GM18526 (cell line): ENCODE results near the gene TAX1BP1.

ENCODE experiments used
- POLR2A ChIP-seq: IDR thresholded peaks from 3 replicates; pipeline ENCODE4 v1.6.1; 2011; ENCODE audit not compliant: insufficient read length; ENCODE audit errors: extremely low read depth

The TAX1BP1 gene

DNA sequence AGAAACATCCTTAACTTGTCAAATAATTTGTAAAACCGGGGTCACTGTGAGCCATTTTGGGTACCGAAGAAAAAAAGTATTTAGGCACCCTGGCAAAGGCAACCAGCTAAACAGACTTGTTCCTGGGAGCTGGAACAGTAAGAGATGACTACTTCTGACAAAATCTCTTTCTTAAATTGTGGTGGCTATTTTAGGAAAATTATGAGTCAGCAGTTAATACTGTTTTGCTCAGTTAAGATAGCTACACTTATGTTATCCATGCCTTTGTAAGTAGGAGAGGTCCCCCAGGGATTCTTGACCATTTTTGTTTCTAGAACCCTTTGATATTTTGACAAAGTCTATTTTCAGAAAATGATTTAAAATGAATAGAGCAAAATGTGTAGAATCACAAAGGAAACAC lies 68.7 kb downstream of the TAX1BP1 start:
- TF ChIP-seq POLR2A, result no peak

DNA sequence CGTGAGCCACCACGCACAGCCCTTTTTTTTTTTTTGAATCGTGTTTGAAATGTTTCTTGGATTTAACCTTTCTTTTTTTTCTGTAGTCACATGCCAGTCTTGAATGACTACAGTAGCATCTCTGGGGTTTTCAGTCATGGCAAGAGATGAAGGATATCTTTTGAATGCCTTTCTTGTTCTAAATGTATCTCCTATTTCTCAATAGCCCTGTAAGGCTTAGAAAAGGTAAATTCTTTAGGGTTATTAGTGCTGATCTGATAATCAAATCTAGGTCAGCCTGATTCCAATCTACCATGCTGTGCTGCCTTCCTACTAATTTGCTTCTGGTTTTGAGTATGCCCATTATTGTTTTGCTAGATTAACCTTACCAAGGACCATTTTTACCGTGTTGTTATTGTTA lies 70.2 kb downstream of the TAX1BP1 start:
- no peak for TF ChIP-seq POLR2A

DNA sequence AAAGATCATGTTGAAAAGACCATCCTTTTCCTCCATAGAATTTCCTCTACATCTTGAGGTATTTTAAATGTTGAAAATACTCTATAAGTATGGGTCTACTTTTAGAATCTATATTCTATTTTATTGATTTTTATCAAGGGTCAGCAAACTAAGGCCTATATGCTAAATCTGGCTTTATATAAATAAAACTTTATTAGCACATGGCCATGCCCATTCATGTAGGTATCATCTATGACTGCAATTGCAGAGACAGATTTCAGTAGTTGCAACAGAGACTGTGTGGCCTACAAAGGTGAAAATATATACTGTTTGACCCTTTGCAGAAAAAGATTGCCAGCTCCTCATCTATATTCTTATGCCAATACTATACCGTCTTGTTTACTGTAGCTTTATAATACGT lies 72.7 kb downstream of the TAX1BP1 start:
- TF ChIP-seq POLR2A, result no peak

DNA sequence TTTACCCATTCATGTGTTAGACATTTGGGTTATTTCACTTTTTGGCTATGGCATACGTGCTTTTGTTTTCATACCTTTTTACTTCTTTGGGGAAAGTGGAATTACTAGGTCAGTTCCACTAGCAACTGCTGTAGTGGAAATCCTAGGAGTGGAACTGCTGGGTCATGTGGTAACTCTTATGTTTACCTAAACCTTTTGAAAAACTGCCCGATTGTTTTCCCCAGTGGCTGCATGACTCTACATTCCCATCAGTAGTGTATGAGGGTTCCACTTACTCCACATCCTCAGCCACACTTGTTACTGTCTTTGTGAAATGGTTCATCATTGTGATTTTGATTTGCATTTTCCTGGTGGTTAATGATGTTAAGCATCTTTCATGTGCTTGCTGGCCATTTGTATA lies 82.3 kb downstream of the TAX1BP1 start:
- no peak for TF ChIP-seq POLR2A

DNA sequence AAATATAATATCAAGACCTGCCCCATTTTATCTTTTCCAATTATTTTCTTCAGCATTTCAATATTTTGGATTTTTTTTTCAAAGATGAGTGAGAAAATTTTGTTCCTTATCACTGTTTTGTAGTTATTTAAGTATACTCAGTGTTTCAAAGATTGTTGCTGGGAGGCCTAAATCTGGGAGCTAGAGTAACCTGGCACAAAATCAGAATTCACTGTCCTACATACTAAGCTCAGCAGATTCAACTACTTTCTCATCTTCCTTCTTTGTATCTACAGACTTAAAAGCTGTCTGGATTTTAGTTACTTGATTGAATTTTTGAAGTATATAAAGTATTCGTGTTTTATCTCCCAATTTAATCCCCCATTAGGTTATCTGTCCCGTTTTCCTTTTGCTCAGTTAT lies 85.9 kb downstream of the TAX1BP1 start:
- no peak for TF ChIP-seq POLR2A

DNA sequence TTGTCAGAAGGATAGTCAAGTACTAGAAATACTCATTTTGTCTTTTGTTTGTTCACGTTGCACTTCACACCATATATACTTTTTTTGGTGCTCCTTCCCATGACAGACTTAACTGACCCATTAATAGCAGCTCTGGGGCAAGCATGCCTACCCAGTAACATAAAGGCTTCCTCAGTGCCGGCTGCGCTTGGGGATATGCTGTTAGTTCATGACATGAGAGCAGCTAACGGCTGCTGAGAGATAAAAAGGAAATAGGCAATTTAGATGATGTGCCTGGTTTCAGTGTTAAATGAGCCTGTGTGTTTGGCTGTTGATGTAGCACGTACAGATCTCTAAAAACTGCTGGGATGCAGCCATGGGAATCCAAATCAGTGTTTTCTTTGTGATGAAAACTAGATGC lies 86.4 kb downstream of the TAX1BP1 start:
- no peak for TF ChIP-seq POLR2A

DNA sequence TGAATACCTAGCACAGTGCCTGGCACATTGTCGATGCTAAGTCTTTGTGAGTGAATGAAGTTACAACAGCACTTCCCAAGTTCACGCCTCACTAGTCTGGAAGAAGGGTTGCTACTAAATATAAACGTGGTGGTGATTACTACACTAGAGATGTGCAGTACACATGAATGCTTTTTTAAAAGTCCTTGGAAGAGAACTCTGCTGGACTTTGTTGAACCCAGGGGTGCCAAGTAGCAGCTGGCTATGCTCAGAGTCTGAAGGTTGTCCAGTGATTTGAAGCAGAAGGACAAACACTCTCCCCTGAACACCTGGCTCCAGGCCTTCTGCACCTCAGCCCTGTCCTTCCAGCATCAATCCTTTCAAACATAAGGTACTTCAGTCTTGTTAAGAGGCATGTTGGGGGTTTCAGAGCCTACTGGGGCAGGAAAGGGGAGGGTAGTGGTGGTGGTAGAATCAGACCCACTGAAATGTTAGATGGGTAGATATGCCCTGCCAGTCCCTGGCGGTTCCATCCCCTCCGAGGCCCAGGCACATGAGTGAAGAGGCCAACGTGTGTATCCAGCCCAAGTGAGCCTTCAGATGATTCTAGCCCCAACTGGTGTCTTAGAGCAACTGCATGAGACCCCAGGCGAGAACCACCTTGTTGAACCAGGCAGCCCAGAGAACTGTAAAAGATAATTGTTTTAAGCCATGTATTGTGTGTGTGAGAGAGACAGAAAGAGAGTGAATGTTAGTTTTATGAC lies 94.4 kb downstream of the TAX1BP1 start:
- TF ChIP-seq POLR2A, result no peak

DNA sequence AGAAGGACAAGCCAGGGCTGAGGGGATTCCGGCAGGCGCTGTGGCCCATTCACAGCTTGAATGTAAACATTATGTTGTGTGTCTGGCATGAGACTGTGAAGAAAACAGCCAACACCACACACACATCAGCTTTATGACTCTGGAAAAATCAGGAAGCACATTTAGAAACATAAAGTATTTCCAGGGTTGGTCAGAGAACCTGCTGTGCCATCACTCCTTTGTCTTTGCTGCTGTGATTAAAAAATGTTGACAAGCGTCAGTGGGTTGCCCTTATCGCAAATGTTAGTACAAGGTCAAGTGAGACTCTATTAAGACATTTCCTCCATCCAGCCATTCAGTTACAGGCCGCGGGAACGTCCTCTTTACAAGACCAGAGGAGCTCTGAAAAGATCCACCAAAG lies 95.4 kb downstream of the TAX1BP1 start:
- TF ChIP-seq POLR2A, result no peak

DNA sequence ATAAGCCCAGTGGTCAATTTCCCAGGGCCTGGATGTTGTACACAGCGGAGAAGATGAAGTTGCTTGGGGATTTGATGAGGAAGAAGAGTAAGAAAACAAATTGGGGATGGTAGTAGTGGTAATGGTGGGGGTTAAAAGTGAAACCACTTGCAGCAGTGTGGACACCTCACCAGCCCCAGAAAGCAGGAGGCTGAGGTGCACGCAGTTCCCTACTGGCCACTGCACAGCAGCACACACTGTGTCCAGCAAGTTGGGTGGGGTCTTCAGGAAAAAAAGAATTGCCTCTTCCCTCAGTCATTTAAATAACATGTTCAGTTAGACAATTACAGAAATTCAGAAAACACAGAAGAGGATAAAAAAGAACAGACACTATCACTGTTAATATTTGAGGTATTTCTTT lies 96.6 kb downstream of the TAX1BP1 start:
- TF ChIP-seq POLR2A, result no peak

DNA sequence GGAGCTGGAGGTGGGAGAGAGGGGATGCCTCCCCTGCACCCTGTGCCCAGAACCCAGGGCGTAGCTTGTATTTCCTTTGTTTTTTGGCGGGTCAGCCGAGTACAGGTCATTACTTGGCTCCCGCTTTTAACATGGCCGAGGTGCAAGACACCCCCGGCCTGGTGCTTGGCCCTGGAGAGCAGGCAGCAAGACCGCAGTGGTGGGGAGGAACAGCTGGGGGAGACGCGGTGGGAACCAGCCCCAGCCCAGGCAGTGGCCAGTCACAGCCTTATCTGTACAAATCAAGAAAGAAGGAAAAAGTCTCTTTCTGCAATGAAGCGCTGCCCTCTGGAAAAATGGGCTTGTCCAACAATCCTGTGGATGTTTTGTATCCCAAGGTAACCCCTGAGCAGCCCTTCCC lies 99.1 kb downstream of the TAX1BP1 start:
- TF ChIP-seq POLR2A, result no peak

DNA sequence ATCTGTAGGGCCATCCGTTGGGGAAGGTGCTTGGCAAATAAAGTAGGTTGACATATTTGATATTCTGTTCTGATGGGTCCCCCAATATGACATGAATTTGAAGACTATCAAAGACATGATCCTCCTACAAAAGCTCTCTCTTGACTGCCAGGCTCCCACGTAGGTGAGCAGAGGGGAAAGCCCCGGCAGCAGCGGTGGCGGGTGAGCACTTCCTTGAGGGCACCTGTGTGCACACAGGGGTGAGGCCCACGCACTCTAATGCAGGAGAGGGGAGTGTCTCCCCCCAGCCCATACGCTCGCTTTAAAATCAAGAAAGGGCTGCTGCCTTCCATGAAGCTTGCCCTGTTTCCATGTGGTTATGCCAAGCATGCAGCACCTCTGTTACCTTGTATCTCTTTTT lies 100.4 kb downstream of the TAX1BP1 start:
- TF ChIP-seq POLR2A, result no peak

DNA sequence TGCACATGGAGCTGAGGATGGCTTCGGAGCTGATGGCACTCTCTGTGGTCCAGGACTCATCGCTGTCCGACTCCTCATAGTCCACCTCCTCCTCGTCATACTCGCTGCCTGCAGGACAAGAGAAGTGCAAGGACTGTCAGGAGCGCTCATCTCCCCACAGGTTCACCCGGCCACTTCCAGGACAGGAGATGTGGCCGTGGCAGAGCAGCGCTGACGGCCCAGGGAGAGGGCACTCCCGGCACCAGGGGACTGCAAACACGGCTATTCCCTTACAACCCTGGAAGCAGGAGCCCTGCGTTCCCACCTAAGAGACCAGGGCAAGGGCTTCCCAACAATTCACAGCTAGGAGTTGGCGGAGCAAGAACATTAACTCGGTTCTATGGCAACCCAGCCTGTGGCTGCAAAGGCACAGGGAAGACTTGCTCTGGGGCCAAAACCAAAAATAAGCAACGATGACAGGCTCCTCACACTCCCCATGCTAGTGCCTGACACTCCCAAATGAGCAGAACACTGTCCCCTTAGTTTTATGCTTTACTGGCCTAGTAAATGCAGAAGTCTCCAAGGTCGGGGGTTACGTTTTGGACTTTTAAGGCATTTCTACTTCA lies 100.9 kb downstream of the TAX1BP1 start:
- TF ChIP-seq POLR2A, result no peak

DNA sequence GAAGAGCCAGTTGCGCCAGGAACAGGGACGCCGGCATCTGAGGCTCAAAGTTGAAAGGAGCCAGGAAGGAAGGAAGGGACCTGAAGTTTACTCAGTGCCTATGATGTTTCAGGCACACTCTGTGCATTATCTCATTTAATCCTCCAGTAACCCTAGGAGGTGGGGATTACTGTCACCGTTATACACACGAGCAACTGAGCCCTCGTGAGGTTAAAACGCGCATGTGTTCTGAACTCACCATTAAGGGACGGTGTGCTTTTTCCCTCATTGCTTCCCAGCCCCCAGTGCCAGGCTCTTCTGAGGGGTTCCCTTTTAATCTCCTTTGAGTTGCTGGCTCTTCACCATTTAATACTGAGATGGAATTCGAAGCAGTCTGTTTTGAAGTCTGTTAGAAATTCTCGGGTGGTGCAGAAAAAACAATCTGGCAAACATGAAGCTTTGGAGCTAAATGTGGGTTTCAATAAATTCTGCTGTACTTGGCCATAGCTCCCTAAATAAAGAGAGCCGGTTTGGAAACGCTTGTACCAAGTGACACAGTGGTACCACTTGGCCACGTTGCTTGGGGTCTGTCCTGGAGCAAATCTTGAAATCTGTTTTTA lies 102.2 kb downstream of the TAX1BP1 start:
- no peak for TF ChIP-seq POLR2A

DNA sequence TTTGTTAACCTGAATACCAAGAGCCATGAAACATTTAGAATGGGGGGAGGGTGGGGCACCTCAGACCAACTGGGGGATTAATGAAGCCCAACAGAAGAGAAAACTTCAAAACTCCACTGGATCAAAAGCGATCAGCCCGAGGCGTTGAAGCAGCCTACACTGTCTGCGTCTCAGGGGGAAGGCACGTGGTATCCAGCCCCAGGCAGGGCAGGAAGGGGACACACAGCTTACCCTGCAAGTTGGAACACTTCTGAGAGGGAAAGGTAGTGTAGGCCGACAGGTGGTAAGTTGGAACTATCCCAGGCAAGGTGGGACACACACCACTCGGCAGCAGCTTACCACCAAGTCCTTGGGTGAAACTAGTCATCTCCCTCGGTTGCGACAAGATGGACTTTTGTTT lies 102.9 kb downstream of the TAX1BP1 start:
- TF ChIP-seq POLR2A, result no peak

DNA sequence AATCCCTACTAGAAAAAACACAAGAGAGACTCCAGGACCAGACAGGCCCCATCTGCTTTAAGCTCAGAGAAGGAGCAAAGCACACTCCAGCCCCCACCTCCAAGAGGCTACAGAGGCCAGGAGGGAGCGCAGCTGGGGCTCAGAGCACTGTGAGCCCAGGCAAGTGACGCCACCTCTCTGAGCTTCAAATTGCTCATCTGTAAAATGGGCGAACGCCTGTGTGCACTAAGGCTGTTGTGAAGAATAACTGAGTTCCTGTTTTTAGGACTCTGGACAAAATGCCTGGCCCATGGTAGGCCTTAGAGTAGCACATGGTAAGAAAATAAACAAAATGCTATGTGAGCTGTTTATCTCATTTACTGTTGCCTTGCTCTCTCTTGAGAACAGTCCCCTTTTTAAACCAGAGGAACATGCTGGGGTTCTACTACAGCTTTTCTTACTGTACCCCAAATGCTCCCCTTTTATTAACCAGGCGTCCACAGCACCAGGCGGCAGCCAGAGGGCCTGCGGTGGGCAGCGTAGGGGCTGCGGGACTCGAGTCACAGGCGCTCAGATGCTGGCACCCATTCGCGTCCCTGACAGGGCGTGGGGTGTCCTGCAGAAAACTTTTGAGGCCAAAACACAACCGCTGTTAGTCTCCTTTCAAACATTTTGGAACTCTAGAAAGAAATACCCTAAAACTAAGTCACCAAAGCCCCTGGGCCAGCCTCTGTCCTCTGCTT lies 103.8 kb downstream of the TAX1BP1 start:
- TF ChIP-seq POLR2A, result no peak

DNA sequence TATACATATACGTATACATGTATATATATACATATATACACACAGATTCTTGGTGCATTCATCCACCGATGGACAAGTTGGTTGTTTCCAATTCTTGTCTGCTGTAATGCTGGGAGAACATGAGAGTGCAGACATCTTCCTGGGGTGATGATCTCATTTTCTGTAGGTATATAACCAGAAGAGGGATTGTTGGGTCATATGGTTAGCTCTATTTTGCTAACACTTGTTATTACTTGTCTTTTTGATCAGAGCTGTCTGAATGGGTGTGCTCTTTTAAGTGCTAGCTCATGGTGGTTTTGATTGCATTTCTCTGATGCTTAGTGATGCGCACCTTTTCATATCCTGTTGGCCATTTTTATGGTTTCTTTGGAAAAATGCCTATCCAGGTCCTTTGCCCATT lies 106.4 kb downstream of the TAX1BP1 start:
- TF ChIP-seq POLR2A, result no peak
